NCI-H524 (cell line): Measurements from ENCODE around the gene TLR9.

ENCODE experiments used
- DNase-seq, 2 experiments: peaks; one replicate each; lab custom pipeline; 2025; lab: John Stamatoyannopoulos, UW

Gene TLR9

DNA sequence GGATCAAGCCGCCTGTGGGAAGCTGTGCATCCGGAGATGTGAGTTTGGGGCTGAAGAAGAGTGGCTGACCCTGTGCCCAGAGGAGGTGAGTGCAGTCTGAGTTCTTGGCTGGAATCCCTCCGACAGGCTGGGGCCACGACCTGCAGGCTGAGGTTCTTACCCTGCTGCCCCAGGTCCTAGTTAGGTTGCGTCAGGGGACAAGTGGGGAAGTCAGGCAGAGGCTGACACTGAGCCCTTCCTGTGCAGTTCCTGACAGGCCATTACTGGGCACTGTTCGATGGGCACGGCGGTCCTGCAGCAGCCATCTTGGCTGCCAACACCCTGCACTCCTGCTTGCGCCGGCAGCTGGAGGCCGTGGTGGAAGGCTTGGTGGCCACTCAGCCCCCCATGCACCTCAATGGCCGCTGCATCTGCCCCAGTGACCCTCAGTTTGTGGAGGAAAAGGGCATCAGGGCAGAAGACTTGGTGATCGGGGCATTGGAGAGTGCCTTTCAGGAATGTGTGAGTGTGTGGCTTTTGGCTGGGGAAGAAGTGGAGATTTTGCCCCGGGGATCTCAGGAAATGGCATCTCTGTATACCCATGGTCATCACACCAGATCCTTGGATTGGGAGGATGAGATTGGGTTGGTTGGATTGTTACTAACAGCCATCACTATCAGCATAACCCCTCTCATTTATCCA is 21.4 kb upstream of the TLR9 start:
- no peak for DNase-seq

DNA sequence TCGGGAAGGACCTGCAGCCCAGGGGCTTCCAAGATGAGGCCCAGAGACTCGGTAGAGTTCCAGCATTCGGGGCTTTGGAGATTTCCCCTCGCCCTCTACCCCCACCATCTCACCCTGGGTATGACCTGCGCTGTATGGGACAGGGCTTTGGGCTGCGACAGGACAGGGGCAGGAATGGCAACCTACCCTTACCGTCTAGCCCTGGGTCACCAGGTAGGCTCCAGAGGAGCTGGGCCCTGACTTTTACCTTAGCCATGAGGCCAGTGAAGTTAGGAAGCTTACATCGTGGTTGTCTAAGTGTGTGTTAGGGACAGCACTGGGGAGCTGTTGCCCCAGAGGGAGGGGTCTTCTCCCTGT is 20.8 kb upstream of the TLR9 start:
- DNase-seq: no peak

DNA sequence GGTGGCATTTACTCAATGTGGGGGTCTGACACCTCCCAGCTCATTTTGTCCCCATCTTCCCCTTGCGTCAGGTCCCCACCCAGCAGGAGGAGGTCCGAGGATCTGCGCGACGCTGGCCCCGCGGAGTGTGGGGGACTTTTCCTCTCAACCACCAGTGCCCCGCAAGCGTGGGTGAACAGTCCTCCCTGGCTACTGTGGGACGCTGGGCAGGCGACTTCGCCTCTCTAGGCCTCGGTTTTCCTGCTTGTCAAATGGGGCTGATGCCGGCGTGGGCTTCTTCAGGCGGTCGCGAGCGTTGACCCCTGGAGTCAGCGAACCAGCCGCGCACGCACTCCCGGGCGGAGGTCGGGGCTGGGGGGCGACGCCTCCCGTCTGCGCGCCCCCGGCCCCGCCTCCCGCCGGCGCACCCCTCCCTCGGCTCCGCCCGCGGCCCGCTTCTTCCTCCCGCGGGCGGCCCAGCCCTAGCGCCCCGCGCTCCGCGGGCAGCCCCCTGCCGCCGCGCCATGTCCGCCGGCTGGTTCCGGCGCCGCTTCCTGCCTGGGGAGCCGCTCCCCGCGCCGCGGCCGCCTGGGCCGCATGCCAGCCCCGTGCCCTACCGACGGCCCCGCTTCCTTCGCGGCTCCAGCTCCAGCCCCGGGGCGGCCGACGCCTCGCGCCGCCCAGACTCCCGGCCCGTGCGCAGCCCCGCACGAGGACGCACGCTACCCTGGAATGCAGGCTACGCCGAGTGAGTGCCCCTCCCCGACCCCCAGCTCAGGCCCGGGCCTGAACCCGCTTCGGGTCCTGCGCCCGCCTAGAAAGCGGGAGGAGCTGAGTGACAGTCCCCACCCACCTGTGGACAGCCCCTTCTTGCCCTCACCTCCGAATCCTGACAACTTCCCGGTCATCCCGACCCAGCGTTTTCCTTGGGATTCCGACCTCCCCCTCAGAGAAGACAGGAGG is 20.1 kb upstream of the TLR9 start, which contains the start of gene PPM1M:
Gene PPM1M (plus strand): TSS at position 438 of the 942 bp plus-strand sequence. CDS start 66 bp downstream, at position 504.
- DNase-seq: no peak

DNA sequence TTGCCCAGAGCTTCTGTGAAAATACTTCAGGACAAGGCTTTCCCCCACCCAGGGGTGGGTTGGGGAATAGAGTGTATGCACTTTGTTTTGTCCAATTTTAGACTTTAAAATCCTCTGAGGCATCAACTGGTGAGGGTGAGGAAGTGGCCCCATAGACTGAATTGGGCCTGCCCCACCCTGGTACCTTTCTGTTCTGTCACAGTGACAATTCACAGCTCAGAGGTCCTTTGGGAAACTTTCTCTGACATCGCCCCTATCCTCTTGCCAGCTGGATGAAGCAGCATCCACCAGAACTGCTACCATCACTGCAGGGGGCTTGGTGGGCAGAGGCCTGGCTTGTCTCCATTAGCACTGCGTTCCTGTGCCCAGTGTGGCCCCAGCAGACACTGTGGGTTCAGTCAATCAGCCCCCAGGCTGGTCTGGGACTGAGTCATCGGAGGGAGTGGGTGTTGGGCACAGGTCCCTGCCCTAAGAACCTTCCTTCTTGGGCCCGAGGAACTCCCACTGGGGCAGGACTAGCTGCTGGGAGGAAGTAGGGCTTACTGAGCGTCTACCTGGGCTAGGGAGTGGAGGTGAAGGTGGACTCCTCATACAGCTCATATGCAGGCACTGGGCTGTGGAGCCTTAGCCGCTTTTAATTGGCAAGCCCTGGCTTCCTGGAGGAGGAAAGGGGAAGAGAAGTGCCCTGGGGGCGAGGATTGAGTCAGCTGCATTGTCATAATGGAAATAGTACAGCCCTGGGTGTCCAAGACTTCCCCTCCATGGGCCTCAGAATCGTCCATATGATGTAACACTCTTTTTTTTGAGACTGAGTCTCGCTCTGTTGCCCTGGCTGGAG is 18.6 kb upstream of the TLR9 start:
- DNase-seq: no peak

DNA sequence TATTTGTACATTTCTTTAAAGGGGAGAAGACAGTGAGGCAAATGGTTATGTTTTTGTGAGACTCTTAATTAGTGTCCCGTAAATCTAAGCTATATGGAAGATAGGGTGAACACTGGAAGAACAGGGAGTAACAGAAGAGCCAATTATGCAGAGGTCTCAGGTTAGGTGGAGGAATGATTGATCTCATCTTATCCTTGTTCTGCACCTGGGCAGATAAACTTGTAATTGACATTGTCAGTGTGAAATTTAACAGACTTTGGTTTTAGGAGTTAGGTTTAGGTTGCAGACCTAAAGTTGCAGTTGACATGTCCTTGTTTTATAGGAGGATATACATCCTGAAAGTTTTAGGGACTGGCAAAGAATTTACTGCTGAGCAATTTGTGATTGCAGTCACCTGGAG is 16.6 kb upstream of the TLR9 start:
- DNase-seq: no peak

DNA sequence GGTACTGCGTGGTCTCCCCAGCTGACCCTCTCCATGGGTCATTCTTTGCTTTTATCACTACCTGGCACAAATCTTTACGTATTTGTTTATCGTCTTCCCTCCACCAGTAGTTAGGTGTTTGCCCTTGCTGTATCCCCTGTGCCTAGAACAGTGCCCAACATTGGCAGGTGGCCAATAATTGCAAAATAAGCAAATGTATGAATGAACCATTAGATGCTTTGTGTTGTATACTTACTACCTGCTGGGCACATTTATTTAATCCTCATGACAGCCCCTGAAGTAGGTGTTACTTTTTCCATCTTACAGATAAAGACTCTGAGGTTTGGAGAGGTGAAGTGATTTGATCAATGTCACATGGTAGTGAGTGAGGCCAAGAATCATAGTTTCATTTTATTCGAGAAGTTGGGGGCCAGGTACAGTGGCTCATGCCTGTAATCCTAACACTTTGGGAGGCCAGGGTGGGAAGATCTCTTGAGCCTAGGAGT is 15.5 kb upstream of the TLR9 start:
- no peak for DNase-seq

DNA sequence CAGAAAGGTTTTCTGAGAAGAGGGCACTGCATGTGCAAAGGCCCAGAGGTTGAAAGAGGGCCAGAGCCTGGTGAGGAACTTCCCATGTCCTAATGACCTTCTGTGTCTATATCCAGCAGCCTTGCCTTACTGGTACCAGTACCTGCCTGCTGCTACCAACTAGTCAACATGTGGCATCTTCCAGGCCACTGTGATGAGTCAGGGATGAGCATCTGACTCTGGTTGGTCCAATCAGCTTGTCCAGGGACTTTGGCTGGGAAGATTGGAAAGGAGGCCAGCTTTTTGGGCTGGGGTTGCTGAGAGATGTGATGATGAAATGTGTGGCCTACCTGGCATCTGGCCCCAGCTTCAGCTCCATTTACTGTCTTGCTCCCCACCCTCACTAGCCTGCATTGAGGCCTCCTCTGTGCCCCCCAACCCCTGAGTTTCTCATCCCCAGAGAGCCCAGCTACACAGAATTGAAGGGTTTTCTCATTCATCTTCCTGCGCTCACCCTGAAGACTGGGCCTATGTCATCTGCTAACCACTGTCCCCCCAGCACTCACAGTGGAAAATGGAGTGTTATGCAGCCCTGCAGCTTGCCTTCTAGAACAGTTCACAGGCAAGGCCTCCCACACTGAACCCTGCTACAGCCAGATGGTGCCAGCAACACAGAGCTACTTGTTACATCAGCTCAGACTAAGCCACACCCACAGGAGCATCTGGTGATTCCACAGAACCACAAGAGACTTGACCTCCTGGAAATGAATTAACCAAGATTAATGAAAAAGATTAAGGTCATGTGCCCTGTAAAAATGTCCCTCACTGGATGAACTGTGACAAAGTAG is 14.8 kb upstream of the TLR9 start:
- DNase-seq: peak; percentile 92 to 98

DNA sequence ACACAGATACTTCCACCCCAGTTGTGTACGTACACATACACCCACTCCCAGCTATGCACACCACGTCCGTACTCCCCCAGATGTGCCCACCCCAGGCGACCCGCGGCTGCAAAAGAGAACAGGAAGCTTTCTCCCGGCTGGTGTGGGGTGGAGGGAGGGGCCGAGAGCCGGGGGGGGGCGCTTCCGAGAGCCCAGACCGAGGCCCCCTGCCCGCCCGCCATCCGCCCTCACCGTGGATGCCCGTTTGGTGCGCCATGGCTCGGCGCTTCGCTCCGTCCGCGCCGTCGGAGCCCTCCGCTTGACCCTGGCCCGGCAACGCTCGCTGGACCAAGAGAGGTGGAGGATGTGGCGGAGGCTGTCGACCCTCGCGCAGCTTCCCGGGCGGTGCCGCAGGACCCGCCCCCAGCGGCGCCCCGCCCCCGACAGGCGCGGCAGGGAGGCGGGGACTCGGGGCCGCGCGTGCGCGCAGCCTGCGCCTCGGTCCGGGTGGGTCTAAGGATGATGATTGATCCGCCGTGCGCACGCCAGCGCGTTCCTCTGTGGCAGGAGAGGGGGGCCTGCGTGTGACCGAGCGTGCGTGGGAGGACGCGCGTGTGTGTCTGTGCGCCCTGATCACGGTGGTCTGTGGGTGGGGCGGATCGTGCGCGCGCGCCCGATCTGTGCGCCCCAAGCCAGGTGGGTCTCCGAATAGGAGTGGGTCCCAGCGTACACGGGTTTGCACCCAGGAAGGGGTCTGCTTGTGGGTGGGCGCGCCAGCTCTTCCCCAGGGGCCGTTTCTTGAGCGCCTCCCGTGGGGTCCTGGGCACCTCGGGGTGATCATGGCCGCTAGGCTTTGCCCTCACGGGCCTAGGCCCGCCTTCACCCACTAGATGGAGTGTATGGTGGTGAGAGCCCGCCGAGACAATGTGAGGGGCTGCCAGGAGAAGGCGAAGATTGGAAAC is 13.6 kb upstream of the TLR9 start, which contains the start of gene TWF2:
Gene TWF2 (minus strand): TSS at position 398 of the 941 bp plus-strand sequence. CDS start 142 bp downstream, at position 256.
- DNase-seq: peak; percentile 56 to 79

DNA sequence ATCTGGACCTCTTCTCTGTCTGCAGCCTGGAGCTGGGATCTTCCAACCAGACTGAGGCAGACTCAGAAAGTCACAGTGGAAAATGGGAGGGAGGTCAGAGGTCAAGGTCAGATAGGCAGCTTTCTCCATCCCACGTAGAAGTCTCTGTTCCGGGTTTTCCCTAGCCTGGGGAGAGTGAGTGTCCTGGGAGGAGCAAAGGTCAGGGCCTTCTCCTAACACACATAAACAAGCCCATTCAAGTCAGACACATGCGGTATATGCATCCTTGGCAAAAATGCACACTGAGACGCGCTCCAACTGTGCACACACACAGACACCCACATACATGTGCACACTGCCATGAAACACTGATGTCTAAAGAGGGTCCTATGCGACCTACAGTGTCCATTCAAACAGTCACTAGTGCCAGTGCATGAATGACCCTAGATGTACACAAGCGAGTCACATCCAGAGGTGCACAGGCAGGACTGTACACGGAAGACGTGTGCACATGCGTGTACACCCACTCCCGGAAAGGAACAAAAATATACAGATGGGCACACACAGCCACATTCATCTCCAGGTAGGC is 12.8 kb upstream of the TLR9 start:
- DNase-seq: no peak

DNA sequence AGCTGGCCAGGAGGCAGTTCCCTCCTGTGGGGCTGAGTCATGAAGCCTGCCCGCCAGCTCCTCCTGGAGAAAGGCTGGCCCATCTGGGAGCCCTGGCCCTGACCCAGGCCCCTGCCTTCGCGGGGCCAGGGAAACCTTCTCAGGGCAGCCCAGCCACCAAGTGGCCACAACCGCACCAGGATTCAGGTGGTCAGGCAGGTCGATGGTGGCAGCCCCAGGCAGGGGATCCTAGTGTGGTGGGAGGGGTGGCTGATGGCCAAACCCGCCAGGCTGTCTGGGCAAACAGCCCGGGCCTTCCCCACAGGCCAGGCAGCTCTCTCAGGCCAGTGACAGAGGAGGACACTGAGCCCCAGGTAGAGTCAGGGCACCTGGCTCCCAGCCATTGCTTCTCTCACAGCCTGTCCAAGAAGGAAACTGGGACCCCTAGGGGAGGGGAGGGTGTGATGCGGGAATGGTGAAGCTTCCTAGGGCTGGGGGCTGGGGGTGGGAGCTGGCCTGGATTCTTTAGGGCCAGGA is 12.3 kb upstream of the TLR9 start:
- no peak for DNase-seq

DNA sequence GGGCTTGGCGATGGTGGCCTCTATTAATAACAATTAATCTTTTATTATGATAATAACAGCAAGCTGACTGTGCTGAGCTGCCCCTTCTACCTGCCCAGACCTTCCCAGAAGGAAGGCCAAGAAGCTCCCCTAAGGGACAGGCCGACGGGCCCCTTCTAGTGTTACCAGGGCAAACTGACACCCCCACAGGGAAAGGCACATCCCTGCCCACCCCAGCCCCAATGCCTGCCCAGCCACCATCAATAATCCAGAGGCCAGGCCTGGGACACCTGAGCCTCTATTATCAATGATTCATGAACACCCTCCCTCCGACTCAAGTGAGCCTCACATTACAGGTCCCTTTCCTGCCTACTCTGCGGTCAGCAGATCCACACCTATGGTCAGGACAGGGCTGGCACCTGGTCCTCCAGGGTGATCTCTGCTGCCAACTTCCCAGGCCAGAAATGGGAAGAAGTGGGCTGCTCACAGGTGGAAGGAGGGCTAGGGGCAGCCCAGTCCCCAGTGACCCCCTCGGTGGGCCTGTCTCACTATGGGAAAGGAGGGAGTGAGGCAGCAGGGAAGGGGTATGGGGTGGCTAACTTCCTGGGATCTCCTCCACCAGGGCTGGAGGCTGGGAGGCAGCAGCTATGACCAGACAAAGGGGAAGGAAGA is 11.7 kb upstream of the TLR9 start:
- no peak for DNase-seq

DNA sequence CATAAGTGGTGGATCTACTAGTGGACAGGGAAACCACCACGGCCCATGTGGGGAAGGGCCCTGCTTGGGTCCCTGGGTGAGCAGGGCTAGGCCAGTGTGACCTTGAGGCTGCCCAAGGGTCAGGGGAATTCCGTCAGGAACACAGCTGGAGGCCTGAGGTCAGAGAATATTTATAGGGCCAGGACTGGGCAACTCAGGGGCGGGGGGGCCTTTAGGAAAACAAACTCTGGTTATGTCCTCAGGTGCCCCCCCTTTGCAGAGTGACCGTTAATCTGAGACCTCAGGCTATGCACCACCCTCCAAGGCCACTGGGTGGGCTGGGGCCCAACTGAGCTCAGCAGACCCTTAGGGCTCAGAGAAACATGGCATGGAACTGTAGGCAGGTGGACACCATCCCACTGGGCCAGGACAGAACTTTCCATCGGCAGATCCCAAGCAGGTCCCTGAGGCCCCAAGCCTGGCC is 11.0 kb upstream of the TLR9 start:
- no peak for DNase-seq

DNA sequence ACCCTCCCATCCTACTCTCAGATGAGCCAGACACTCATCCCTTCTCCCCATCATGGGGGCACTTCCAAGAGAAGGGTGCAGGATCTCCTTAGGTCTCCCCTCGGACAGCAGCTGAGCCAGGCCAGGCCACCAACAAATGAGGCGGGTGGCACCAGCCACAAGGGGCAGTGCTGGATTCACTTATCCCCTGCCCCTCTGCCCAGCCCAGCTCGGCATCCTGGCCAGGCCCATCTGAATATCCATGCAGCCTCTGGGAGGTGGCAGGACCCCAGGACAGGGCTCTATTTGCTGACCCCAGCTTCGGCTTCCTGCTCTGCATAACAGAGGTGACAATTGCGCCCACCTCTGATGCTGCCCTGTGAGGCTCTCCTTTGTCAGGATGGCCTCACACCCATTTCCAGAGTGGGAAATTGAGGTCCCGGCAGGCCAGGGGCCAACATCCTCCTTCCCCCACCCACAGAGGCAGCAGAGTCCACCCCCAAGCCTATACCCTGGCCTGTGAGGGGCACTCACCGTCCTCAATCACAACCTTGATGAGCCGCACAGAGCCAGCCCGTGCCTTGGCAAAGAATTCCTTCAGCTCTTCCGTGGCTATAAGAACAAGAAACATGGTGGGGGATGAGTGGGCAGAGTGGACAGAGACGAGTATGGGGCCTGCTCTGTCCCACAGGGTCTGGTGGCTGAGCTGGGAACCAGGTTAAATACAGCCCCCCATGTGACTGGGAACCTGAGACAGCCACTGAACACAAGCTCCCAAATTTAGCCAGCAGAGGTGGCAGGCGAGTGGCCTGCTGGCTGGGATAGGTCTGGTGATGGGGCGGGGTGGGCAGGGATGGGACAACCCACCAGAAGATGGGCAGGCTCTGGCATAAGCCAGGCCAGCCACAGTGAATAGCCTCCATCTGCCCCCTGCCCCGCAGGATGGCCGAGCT is 9.3 kb upstream of the TLR9 start:
- no peak for DNase-seq

DNA sequence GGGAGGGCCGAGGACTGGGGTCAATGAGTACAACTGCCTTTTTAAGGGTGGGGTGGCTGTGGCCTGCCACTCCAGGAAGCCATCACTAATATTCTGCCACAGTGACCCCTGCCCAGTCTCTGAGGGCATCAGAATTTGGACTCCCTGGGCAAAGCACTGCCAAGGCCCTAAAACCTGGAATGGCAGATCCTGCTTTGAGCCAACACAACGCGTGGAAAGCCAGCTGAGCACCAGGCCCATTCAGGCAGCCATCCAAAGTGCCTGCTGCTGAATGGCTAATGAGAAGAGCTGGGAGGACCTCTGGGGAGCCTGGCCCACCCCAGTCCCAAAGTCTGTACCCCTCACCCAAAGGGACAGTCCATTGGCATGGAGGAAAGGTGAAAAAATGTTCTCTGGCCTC is 8.5 kb upstream of the TLR9 start:
- no peak for DNase-seq

DNA sequence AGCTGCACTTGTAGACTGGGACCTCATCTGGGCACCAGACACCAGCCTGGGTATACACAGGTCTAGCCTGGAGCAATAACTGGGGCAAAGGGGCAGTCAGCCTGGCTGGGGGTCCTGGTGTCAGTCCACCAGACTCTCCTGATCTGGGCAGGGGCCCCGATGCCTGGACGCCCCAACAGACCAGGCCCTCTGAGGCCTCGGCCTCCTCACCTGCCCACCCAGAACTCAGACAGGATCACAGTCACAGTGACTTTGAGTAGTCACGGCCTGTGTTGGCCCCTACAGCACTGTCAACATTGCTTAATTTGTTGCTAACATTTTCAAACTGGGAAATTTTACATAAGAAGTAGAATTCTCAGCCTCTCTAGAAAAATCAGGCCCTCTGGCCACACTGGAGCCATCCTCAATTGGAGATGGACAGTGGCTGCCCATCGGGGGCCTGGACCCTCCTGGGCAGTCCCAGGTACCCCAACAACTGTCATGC is 7.7 kb upstream of the TLR9 start:
- DNase-seq: no peak

DNA sequence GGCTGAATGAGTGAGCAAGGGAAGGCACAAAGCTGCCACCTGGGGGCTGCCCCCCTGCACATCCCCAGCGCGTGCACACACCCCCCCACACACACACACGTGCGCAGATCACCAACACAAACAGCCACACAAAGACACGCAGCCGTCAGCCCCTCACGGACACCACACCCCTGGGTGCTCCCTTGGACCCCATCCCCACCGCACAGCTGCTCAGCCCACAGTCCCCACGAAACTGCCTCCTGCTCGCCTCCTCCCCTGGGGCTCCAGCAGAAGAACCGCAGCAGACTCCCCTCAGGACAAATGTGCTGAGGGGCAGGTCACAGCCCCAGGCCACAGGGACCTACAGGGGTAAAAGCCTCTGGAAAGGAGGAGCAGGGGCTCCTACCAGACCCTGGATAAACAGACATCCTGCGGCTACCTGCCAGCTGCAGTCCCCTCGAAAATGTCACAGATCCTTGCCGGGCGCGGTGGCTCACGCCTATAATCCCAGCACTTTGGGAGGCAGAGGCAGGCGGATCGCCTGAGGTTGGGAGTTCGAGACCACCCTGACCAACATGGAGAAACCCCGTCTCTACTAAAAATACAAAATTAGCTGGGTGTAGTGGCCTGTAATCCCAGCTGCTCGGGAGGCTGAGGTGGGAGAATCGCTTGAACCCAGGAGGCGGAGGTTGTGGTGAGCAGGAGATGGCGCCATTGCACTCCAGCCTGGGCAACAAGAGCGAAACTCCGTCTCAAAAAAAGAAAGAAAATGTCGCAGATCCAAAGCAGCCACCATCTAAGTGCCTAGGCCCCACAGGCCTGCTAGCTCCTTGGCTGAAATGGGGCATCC is 7.0 kb upstream of the TLR9 start:
- no peak for DNase-seq
